Nucleus accumbens (tissue), 56 donors: ENCODE measurements around the gene CES4A.
"Not testable (repeated sequence)": the region's sequence is repeated elsewhere in the genome, so short reads cannot be mapped to it uniquely, and the experiment has no call there.

Experiments
- DNase-seq, 56 donors: peaks; one replicate each; lab custom pipeline; 2025; lab: John Stamatoyannopoulos, UW

The CES4A gene

GRCh38 chr16:66955363-66956153 is 32.8 kb upstream of the CES4A start:
- DNase-seq = not testable (repeated sequence)

DNA sequence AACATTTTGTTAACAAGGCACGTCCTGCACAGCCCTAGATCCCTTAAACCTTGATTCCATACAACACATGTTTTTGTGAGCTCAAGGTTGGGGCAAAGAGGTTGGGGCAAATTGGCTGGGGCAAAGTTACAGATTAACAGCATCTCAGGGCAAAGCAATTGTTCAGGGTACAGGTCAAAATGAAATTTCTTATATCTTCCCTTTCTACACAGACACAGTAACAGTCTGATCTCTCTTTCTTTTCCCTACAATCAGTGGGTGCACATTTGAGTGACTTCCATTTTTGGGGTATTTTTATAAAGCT is 32.3 kb upstream of the CES4A start:
- not testable (repeated sequence) for DNase-seq

- no peak for DNase-seq
These were observed 29.3 kb upstream of the CES4A start for GRCh38 chr16:66958857-66959703.

- peak in 1 of 56 donors; percentile 13 for DNase-seq
These were observed 28.7 kb upstream of the CES4A start for GRCh38 chr16:66959704-66960161.

DNA sequence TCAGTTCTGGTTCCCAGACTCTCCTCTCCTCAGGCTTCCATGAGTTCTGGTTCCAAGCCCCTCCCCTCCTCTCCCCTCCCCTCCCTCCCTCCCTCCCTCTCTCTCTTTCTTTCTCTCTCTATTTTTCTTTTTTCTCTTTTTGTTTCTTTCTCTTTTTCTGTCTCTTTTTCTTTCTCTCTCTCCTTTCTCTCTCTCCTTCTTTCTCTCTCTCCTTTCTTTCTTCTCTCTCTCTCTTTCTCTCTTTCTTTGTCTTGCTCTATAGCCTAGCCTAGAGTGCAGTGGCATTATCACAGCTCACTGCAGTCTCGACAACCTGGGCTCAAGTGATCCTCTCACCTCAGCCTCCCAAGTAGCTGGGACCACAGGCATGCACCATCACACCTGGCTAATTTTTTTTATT is 28.1 kb upstream of the CES4A start:
- DNase-seq = no peak

DNA sequence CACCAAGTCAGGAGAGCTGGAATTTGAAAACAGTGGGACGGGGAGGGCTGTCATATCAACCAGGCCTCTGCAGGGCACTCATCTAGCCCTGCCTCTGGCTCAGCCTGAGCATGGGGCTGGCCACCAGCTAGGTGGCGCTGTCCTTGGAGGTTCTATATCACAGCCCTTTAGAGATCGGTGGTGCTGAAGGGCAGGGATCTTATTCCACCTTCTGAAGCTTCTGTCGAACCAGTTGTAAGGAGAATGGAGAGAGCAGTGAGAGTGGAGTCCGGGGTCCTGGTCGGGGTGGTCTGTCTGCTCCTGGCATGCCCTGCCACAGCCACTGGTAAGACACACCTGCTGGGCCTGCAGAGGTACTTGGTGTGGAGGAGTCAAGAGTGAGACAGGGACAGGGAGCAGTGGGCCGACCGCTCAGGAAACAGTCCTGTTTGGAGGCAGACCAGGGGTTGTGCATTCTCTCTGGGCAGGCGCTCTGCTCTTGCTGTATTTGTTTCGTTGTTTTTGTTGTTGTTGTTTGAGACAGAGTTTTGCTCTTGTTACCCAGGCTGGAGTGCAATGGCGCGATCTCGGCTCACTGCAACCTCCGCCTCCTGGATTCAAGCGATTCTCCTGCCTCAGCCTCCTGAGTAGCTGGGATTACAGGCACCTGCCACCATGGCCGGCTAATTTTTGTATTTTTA is 27.2 kb upstream of the CES4A start, which contains the start of gene CES3:
Gene CES3 (plus strand): TSS at position 202 of the 680 bp plus-strand sequence. CDS start 42 bp downstream, at position 244.
- DNase-seq = peak in 30 of 56 donors; percentile 6 to 73 (median 29)

DNA sequence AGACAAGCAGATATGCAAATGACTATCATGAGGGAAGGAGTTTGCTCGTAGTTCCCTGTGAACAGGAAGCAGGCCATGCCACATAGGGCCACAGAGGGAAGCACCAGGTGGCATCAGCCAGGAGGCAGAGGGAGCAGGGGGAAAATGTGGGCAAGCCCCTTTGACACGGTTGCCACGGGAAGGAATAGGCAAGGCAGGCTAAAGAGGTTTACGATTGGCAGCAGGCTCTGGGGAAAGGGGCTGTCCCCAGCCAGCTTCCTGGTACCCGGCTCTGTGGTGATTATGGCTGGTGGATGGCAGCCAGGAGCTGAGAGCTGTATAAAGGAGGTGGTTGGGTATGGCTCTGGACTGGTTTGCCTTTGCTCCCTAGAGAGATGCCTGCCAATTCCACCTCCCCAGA is 26.5 kb upstream of the CES4A start:
- DNase-seq = no peak

DNA sequence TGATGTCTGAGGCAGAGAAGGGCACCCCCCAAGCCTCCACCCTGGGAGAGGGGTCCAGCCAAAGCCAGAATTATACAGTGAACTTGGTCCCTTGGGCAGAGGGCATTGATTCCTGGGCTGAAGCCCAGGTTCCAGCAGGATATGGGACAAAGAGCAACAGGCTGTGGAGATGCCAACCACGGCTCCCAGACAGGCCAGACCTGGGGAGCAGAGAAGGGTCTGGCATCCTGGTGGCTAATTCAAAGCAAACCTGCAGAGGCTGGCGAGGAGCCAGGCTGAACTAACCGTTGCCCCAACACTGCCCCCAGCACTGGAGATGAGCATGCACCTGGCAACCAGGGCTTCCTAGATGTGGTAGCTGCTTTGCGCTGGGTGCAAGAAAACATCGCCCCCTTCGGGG is 24.3 kb upstream of the CES4A start:
- no peak for DNase-seq

GRCh38 chr16:66968847-66969246 is 19.5 kb upstream of the CES4A start:
- peak in 2 of 56 donors; percentile 10 to 30 for DNase-seq

GRCh38 chr16:66970775-66971720 is 17.3 kb upstream of the CES4A start:
- no peak for DNase-seq

GRCh38 chr16:66972983-66973382 is 15.4 kb upstream of the CES4A start:
- DNase-seq = no peak

GRCh38 chr16:66973716-66974115 is 14.7 kb upstream of the CES4A start:
- no peak for DNase-seq

GRCh38 chr16:66974156-66974931 is 14.0 kb upstream of the CES4A start:
- DNase-seq = not testable (repeated sequence)

DNA sequence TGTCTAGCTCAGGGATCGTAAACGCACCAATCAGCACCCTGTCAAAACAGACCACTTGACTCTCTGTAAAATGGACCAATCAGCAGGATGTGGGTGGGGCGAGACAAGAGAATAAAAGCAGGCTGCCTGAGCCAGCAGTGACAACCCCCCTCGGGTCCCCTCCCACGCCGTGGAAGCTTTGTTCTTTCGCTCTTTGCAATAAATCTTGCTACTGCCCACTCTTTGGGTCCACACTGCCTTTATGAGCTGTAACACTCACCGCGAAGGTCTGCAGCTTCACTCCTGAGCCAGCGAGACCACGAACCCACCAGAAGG is 13.5 kb upstream of the CES4A start:
- DNase-seq = not testable (repeated sequence)

DNA sequence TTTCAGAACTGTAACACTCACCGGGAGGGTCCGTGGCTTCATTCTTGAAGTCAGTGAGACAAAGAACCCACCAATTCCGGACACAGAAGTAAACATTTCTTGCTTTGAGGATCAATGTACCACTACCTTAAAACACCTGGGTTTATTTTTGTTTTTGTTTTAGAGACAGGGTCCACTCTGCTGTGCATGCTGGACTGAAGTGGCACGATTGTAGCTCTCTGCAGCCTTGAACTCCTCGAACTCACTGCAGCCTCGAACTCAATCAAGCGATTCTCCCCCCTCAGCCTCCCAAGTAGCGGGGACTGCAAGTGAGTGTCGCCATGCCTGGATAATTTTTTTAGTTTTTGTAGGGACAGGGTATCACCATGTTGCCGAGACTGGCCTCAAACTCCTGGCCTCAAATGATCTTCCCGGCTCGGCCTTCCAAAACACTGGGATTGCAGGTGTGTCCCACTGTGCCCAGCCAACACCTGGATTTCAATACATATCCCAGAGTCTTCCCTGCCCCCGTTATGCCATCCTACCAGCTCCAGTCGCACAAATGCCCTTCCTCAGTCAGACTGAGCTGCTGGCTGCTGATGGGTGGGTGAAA is 13.0 kb upstream of the CES4A start:
- DNase-seq = no peak

GRCh38 chr16:66976746-66977145 is 11.6 kb upstream of the CES4A start:
- no peak for DNase-seq

DNA sequence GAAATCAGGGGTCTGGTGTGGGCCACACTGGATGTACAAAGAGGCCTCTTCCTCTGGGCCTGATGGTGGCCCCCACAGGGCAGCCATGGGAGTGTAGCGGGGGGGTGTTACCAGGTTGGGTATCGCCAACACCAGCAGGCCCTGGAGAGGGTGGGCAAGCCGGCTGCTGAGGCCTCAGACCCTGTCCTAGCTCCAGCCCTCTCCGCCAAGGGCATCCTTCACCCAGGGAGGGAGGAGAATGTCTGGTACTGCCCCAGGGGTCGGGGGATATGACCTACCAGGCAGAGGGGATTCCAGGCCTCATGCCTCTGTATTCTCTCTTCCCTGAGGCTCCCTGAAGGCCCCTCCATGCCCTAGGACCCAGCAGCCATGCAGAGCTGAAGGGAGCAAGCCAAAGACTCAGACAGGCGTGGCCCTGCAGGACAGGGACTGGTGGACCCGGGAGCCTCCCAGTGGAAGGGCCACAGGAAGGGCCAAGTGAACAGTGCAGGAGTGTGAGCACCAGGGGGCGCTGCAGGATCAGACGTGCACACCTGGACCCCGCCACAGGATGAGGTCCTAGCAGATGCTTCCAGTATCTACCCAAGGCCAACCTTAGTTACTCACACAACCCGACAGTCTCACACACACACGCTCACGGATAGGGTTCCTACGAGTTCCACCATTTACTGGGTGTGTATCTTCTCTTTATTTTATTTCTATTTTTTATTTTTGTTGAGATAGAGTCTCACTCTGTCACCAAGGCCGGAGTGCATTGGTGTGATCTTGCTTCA is 10.9 kb upstream of the CES4A start:
- DNase-seq = peak in 54 of 56 donors; percentile 25 to 93 (median 74)
